ENCODE results near the gene CDK11A.
"Not testable (repeated sequence)": the region's sequence is repeated elsewhere in the genome, so short reads cannot be mapped to it uniquely, and the experiment has no call there.

CDK11A gene

DNA sequence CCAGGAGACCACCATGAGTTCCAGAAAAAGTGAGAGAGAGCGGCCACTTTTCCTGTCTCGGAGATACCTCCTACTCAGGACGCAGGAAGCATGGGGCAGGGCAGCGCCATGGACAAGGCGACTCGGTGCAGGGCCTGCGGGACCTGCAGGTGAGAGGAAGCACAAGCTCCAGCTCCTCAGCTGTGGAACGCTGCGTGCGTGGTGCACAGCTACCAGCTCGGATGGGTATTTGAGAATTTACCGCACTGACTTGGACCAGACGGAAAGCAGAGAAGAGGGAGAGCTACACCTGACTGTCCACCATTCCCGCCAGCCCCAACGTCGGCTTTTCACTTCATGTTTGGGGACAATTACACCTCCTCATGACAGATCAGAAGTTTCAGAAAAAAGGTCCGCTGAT, 8.2 kb upstream of the CDK11A start:
- TF ChIP-seq, protein P1, sequence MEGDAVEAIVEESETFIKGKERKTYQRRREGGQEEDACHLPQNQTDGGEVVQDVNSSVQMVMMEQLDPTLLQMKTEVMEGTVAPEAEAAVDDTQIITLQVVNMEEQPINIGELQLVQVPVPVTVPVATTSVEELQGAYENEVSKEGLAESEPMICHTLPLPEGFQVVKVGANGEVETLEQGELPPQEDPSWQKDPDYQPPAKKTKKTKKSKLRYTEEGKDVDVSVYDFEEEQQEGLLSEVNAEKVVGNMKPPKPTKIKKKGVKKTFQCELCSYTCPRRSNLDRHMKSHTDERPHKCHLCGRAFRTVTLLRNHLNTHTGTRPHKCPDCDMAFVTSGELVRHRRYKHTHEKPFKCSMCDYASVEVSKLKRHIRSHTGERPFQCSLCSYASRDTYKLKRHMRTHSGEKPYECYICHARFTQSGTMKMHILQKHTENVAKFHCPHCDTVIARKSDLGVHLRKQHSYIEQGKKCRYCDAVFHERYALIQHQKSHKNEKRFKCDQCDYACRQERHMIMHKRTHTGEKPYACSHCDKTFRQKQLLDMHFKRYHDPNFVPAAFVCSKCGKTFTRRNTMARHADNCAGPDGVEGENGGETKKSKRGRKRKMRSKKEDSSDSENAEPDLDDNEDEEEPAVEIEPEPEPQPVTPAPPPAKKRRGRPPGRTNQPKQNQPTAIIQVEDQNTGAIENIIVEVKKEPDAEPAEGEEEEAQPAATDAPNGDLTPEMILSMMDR (IDR thresholded peaks at IDR 0.05; ENCODE audit: insufficient read depth, missing control alignments): no peak
- DNase-seq (ENCODE audit: insufficient read length, low spot score) (no peak), FAIRE-seq (no peak)

DNA sequence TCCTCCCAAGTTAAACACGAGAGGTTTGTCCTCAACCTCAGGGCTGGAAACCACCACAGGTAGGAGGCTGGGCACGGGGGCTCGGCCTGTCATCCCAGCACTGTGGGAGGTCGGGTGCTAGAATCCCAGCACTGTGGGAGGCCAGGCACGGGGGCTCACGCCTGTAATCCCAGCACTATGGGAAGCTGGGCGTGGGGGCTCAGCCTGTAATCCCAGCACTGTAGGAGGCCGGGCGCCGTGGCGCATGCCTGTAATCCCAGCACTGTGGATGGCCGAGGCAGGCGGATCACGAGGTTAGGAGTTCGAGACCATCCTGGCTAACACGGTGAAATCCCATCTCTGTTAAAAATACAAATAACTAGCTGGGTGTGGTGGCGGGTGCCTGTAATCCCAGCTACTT, 6.7 kb upstream of the CDK11A start:
- FAIRE-seq (no peak), DNase-seq (ENCODE audit: insufficient read length, low spot score) (no peak)
- TF ChIP-seq, protein P1 (IDR thresholded peaks at IDR 0.05; ENCODE audit: insufficient read depth, missing control alignments): no peak

DNA sequence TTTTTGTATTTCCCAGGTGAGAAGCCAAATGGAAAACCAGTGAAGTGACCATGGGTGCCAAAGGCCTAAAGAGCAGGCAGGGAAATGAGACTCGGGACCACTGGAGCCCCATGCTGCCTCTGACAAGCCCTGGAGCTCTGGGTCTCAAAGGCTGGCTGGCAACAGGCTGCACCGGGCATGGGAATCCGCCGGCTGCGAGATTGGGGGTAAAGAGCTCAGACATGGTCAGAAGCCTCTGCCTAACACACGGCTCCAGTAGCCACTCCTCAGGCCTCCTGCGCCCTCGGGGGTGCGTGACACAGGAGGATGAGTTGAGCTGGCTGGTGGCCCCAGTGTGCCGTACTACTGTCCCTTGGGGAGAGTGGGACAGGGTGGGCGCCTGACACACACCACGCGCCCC, 6.1 kb upstream of the CDK11A start:
- DNase-seq (ENCODE audit: insufficient read length, low spot score); FAIRE-seq: not testable (repeated sequence)

DNA sequence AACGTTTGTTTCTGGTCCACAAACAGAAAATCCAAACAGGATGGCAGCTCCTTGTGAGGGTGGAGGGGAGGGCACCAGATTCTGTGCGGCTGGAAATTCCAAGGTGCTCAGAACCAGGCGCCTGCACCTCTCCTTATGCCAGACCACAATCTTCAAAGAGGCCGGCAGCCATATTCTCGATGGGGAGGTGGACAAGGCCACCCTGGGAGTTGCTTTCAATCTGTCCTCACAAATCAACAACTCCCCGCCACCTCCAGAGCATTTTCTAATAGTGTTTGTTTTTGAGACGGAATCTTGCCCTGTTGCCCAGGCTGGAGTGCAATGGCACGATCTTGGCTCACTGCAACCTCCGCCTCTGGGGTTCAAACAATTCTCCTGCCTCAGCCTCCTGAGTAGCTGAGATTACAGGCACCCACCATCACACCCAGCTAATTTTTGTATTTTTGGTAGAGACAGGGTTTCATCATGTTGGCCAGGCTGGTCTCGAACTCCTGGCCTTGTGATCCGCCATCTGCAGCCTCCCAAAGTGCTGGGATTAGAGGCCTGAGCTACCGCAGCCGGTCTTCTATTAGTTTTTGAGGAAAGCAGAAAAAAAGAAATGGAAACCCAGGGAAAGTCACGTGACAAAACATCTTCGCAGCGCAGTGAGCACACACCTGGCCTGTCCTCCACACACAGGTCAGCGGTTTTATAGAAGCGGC, 5.1 kb upstream of the CDK11A start:
- not testable (repeated sequence) for DNase-seq (ENCODE audit: insufficient read length, low spot score); FAIRE-seq

DNA sequence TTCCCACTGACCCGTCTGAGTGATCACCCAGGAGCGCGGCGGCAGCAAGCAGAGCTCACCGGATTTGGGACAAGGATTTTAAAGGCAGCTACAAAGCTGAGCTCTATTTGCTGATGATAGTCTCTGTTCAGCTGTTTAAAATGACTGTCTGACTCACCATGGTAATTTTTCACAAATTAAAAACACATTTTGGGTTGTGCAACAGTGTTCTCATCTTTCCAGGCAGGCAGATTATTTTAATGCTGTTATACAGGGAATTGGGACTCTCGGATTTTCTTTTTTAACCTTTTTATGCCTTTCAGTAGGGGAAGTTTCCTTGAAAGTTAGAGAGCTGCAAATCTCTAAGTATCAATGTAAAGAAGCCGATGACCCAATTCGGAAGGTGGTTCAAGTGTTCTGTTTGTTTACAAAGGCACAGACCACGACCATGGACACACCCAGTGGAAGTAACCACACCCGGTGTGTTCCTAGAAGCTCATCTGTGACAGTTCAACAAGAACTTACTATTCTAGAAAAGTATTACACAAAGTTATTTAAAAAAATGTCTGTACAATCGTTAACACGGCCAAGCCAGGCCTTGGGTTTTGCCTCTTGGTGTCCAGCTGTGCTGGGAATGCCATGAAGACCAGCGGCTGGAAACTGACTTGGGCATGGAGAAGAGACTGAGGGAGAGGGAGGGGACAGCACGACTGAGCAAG, 4.3 kb upstream of the CDK11A start:
- not testable (repeated sequence) for DNase-seq (ENCODE audit: insufficient read length, low spot score); FAIRE-seq

DNA sequence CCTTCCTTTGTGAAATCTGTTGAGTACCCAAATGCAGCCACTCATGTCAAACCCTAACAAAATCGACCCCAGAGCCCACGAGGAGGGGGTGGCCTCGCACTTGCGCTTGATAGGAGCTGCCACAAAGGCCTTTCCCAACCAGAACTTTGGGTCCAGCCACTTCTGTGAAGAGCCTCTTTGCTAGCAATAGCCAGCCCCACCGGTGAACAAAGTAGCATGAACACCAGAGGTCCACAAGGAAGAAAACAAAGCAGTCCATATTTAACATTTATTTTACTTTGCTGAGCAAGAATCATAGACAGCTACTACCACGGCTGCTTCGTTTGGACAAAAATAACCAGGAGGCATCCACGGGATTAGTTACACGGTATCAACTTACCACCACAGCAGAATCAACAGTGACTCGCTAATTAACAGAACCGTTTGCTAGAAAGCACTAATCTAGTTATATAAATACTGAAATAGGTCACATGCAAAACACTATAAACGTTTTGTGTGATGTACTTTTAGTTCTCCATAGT, 3.0 kb upstream of the CDK11A start:
- not testable (repeated sequence) for DNase-seq (ENCODE audit: insufficient read length, low spot score); FAIRE-seq

DNA sequence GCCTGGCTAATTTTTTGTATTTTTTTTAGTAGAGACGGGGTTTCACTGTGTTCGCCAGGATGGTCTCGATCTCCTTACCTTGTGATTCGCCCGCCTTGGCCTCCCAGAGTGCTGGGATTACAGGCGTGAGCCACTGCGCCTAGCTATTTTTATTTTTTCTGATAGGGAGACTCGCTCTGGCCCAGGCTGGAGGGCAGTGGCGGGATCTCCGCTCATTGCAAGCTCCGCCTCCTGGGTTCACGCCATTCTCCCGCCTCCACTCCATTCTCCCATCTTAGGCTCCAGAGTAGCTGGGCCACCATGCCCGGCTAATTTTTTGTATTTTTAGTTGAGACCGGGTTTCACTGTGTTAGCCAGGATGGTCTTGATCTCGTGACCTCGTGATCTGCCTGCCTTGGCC, 1.9 kb upstream of the CDK11A start:
- DNase-seq (ENCODE audit: insufficient read length, low spot score); FAIRE-seq: not testable (repeated sequence)

DNA sequence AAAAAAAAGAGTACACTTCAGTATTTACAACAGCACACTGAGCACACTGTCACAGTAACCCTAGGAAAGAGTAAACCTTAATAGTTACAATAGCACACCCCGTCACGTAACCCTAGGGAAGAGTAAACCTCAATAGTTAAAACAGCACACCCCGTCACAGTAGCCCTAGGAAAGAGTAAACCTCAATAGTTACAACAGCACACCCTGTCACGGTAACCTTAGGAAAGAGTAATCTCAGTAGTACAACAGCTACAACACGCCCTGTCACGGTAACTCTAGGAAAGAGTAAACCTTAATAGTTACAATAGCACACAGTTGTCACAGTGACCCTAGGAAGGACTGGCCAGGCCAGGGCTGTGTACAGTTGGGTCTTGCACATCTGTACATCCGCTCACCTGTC, 3.0 kb downstream of the CDK11A start:
- TF ChIP-seq, protein P1 (IDR thresholded peaks at IDR 0.05; ENCODE audit: insufficient read depth, missing control alignments): no peak
- FAIRE-seq (no peak), DNase-seq (ENCODE audit: insufficient read length, low spot score) (no peak)

DNA sequence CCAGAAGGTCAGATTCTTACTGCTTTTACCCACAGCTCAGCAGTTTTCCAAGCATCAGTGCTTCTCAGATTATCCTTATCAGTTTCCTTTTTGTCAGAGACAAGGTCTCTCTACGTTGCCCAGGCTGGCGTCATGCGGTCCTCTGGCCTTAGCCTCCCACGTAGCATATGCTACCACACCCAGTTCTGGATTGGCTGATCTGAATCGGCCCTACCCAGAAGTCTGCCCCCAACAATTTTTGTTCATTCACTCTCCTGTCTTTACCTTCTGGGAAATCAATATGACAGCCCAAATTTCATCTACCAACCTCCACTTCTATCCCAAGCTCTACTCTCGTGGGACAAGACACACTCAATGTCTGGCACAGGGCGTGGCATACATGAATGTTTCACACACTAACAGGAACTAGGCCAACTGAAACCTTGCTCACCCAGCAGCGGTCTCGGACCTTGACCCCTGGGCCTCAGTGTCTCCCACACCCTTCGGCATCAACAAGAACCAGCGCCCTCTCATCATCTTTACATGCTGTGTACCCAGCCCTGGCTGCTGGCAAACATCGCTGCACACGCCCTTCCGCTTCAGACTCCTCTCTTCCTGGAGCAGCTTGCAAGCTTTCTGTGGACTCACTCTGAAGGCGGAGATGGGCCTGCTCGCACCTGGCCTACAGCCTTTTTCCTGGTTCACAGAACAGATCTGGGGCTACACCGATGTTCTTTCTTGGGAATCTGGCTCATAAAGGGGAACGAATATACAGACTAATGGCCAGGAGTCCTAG, 8.9 kb downstream of the CDK11A start:
- FAIRE-seq; DNase-seq (ENCODE audit: insufficient read length, low spot score): not testable (repeated sequence)

DNA sequence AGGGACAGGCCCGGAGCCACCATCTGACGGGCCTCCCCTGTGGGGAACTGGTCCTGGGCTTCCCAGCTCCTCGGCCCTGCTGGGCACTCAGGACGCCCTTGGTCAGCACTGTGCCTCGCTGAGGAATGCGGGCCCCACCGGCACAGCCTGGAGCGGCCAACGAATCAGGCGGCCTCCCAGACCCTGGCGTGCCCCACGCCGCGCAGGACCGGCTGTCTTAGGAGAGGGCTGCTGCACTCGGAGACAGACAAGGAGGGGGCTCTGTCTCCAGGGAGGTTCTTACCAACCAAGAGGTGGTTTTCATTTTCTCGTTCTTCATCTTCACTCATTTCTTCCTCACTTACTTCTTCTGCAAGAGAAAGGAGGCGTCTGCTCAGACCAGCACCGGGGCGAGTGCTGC, 16.3 kb downstream of the CDK11A start:
- FAIRE-seq; DNase-seq (ENCODE audit: insufficient read length, low spot score): not testable (repeated sequence)

DNA sequence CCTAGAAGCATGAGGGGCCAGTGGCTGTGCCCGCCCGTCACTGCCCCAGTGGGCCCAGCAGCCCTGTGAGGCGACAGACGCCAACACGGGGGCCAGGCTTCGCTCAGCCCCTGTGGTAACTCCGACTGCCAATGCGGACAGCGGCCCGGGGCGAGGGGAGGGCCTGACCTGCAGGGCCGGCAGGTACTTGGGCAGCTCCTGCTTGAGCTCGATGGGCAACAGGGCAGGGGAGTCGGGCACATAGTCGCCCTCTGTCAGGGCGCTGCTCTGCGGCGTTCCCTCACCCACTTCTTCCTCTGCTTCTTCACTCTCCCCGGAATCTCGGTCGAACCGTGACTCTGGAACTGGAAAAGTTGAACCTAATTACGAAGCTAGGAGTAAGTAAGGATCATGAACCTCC, 16.9 kb downstream of the CDK11A start:
- FAIRE-seq; DNase-seq (ENCODE audit: insufficient read length, low spot score): not testable (repeated sequence)

DNA sequence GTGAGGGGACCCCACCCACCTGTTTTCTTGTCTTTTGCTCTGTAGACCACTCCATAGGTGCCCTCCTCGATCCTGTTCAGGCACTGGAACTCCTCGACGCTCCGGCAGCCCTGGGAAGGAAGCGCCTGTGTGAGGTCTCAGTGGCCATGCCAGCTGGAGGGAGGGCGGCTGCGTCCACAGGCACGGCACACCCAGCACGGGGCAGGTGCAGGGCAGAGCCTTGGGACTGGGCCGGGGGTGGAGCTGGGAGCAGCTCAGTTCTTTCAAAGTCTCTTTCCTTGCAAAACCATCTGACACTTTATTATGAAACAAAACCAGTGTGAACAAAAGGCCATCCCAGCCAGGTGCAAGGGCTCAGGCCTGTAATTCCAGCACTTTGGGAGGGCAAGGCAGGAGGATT, 18.5 kb downstream of the CDK11A start:
- DNase-seq (ENCODE audit: insufficient read length, low spot score); FAIRE-seq: not testable (repeated sequence)

DNA sequence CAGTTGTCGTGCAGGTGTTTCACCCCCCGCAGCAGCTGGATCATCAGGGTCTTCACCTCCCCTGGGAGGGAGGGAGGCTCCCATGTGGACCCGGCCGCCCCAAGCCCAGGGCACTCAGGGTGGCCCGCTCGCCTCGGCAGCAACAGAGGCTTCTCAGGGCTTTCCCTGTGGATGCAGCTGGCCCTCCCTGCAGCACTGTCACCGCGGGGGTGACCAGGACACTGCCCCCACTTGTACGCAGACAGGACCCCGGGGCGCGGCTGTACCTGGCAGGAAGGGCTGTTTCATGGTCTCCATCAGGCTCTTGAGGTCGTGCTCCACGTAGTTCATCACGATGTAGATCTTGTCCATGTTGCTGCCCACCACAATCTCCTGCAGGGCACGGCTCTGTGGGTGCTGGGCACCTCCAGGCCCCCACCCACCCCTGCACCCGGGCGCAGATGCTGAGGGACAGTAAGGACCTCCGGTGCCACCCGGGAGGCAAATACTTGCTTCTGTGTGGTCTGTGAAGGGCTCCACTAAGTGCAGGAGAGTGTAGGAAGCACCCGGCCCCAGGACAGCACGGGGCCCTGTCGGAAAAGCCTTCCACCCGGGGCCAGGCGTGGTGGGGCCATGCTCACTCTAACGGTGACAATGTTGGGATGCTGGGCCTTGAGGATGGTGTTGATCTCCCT, 19.7 kb downstream of the CDK11A start:
- DNase-seq (ENCODE audit: insufficient read length, low spot score); FAIRE-seq: not testable (repeated sequence)
